ENCODE measurements around the gene REV3L.

The REV3L gene

DNA sequence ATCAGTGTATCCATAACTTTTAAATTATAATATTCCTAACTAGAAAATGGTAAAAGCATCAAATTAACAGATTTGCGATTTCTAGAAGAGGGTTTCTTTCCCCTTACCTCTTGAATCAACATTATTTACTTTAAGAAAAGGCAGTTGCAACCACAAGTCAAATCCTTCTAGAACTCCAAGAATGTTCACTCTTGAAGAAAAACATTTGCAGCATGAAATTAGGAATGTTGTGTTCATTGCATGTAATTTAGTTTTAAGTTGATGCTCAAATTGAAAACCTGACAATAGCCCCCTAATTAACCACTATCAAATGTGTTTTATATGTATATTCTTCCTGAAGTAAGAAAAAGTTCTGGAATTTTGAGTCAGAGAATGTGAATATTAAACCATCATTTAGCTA is 2.3 kb upstream of the REV3L start:
- TF ChIP-seq, protein P1, sequence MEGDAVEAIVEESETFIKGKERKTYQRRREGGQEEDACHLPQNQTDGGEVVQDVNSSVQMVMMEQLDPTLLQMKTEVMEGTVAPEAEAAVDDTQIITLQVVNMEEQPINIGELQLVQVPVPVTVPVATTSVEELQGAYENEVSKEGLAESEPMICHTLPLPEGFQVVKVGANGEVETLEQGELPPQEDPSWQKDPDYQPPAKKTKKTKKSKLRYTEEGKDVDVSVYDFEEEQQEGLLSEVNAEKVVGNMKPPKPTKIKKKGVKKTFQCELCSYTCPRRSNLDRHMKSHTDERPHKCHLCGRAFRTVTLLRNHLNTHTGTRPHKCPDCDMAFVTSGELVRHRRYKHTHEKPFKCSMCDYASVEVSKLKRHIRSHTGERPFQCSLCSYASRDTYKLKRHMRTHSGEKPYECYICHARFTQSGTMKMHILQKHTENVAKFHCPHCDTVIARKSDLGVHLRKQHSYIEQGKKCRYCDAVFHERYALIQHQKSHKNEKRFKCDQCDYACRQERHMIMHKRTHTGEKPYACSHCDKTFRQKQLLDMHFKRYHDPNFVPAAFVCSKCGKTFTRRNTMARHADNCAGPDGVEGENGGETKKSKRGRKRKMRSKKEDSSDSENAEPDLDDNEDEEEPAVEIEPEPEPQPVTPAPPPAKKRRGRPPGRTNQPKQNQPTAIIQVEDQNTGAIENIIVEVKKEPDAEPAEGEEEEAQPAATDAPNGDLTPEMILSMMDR (IDR thresholded peaks at IDR 0.05; ENCODE audit: low read depth, low read length, poor library complexity, severe bottlenecking): no peak
- TF ChIP-seq EZH2phosphoT487 (IDR thresholded peaks at IDR 0.05; ENCODE audit: borderline replicate concordance, low read length): no peak
- Histone ChIP-seq H3K27me3 (ENCODE audit: control insufficient read depth, low read length) (no peaks in the 10 kb centered on the region), H3F3A (ENCODE audit: control insufficient read depth, insufficient read depth) (no peaks in the 10 kb centered on the region; the same call in 1 of the 2 replicates), H3K79me2 (ENCODE audit: control insufficient read depth, low read length) (peaks cover 89% of the 10 kb centered on the region), H3K36me3 (ENCODE audit: control insufficient read depth, low read length) (peaks cover 38% of the 10 kb centered on the region), H3K4me3 (ENCODE audit: low read length) (peak overlapping the region; percentile 99), H3K9me3 (ENCODE audit: control insufficient read depth, insufficient read depth, low read length) (no peaks in the 10 kb centered on the region), H3K4me2 (ENCODE audit: low read length) (peak overlapping the region; percentile 81), H3K4me1 (ENCODE audit: control insufficient read depth, low read length) (peaks cover 42% of the 10 kb centered on the region), H4K20me1 (ENCODE audit: control insufficient read depth, insufficient read depth, low read depth, low read length) (no peaks in the 10 kb centered on the region), H3K9me2 (replicated peaks; ENCODE audit: control insufficient read depth, low read length) (no peaks in the 10 kb centered on the region), H3K27ac (ENCODE audit: low read depth, low read length) (peak overlapping the region; percentile 85; the same call in 1 of the 2 replicates)

GRCh38 chr6:111484633-111484930 is 1.6 kb upstream of the REV3L start:
- TF ChIP-seq, protein P1 (IDR thresholded peaks at IDR 0.05; ENCODE audit: low read depth, low read length, poor library complexity, severe bottlenecking): no peak
- TF ChIP-seq EZH2phosphoT487 (IDR thresholded peaks at IDR 0.05; ENCODE audit: borderline replicate concordance, low read length): no peak
- peaks cover 47% of the 10 kb centered on the region for H3K4me1 ChIP-seq (ENCODE audit: control insufficient read depth, low read length)
- H3K9me2 ChIP-seq (replicated peaks; ENCODE audit: control insufficient read depth, low read length): no peaks in the 10 kb centered on the region
- no peaks in the 10 kb centered on the region for H4K20me1 ChIP-seq (ENCODE audit: control insufficient read depth, insufficient read depth, low read depth, low read length)
- H3K4me2 ChIP-seq (ENCODE audit: low read length): peak overlapping the region; percentile 81
- H3K9me3 ChIP-seq (ENCODE audit: control insufficient read depth, insufficient read depth, low read length): no peaks in the 10 kb centered on the region
- H3K79me2 ChIP-seq (ENCODE audit: control insufficient read depth, low read length): peaks cover 91% of the 10 kb centered on the region
- H3K4me3 ChIP-seq (ENCODE audit: low read length): peak overlapping the region; percentile 99
- H3F3A ChIP-seq (ENCODE audit: control insufficient read depth, insufficient read depth): peaks cover 7% of the 10 kb centered on the region; the same call in 1 of the 2 replicates
- H3K27me3 ChIP-seq (ENCODE audit: control insufficient read depth, low read length): no peaks in the 10 kb centered on the region
- H3K27ac ChIP-seq (ENCODE audit: low read depth, low read length): peak overlapping the region; percentile 85
- peaks cover 38% of the 10 kb centered on the region for H3K36me3 ChIP-seq (ENCODE audit: control insufficient read depth, low read length)

- H4K20me1 ChIP-seq (ENCODE audit: control insufficient read depth, insufficient read depth, low read depth, low read length): no peaks in the 10 kb centered on the region
- H3K4me1 ChIP-seq (ENCODE audit: control insufficient read depth, low read length): peaks cover 53% of the 10 kb centered on the region
- H3K4me2 ChIP-seq (ENCODE audit: low read length): peak overlapping the region; percentile 81
- no peaks in the 10 kb centered on the region for H3K9me2 ChIP-seq (replicated peaks; ENCODE audit: control insufficient read depth, low read length)
- peaks cover 38% of the 10 kb centered on the region for H3K36me3 ChIP-seq (ENCODE audit: control insufficient read depth, low read length)
- H3F3A ChIP-seq (ENCODE audit: control insufficient read depth, insufficient read depth): peaks cover 10% of the 10 kb centered on the region
- H3K4me3 ChIP-seq (ENCODE audit: low read length): peak overlapping the region; percentile 99
- no peak for TF ChIP-seq EZH2phosphoT487 (IDR thresholded peaks at IDR 0.05; ENCODE audit: borderline replicate concordance, low read length)
- TF ChIP-seq, protein P1 (IDR thresholded peaks at IDR 0.05; ENCODE audit: low read depth, low read length, poor library complexity, severe bottlenecking): no peak
- H3K27ac ChIP-seq (ENCODE audit: low read depth, low read length): peak overlapping the region; percentile 85
- no peaks in the 10 kb centered on the region for H3K27me3 ChIP-seq (ENCODE audit: control insufficient read depth, low read length)
- peaks cover 94% of the 10 kb centered on the region for H3K79me2 ChIP-seq (ENCODE audit: control insufficient read depth, low read length)
- no peaks in the 10 kb centered on the region for H3K9me3 ChIP-seq (ENCODE audit: control insufficient read depth, insufficient read depth, low read length)
These were observed 966 bp upstream of the REV3L start for GRCh38 chr6:111483736-111484632.
